ENCODE measurements around the gene IGSF21. TPM values are rescaled to one million over a fixed set of nuclear protein-coding genes. Genes with fewer than 3 reads are reported as not detected.

Gene IGSF21
- total and polyA plus RNA-seq, 2 donors (not counting 3 experiments of a cell fraction or from before 2014, with no cell fraction given), result not detected

GRCh38 chr1:18146886-18147285, 39.3 kb downstream of the IGSF21 start:
- H3K4me1 ChIP-seq (ENCODE audit: control insufficient read depth, extremely low read depth, insufficient read depth, low read length), result no peaks in the 10 kb centered on the region
- ChIA-PET CTCF (no interaction called here), POLR2A (no interaction called here)
- dilution Hi-C loops (cut with MboI; ENCODE audit: extremely low pct_ligation_motif_present, low sequenced_read_pairs), result no loop called here
- FAIRE-seq (no peak), DNase-seq (ENCODE audit: low read depth, low spot score) (no peak)
- no peak for TF ChIP-seq CTCF (IDR thresholded peaks at IDR 0.05; ENCODE audit: extremely low read depth in 1 of 2, insufficient read depth in 1 of 2, low read depth in 1 of 2, low read length in 2 of 2)
- no peak for TF ChIP-seq POLR2A (IDR thresholded peaks at IDR 0.05; ENCODE audit: low read depth, low read length)
- no peak for TF ChIP-seq MAX (IDR thresholded peaks at IDR 0.05; ENCODE audit: insufficient read depth, insufficient read length)
- no peak for TF ChIP-seq JUN (IDR thresholded peaks at IDR 0.05; ENCODE audit: borderline replicate concordance, insufficient read depth, insufficient read length, low read depth)
- intact Hi-C loops (cut with micrococcal nuclease), result no loop called here
- H3K4me2 ChIP-seq (ENCODE audit: insufficient read depth, low read length), result no peak overlapping the region
- H3K9ac ChIP-seq (replicated peaks; ENCODE audit: extremely low read depth, insufficient read depth, low read length), result no peak overlapping the region
- H3K79me2 ChIP-seq (ENCODE audit: control insufficient read depth, insufficient read depth, low read length), result no peaks in the 10 kb centered on the region
- no peaks in the 10 kb centered on the region for H3K27me3 ChIP-seq (ENCODE audit: control insufficient read depth in 2 of 2, insufficient read depth in 2 of 2, low read length in 2 of 2)
- no peaks in the 10 kb centered on the region for H3K9me1 ChIP-seq (replicated peaks; ENCODE audit: control insufficient read depth, extremely low read depth, insufficient read depth, low read length)
- H2AFZ ChIP-seq (ENCODE audit: low read depth, low read length), result no peak overlapping the region
- BruUV-seq (replicated peaks), result no TSS peak
- no peaks in the 10 kb centered on the region for H4K20me1 ChIP-seq (replicated peaks; ENCODE audit: control insufficient read depth, extremely low read depth, insufficient read depth, low read length)
- peaks cover under 1% of the 10 kb centered on the region for H3K9me3 ChIP-seq (replicated peaks; ENCODE audit: control insufficient read depth, insufficient read depth, low read length)
- H3K36me3 ChIP-seq (ENCODE audit: control insufficient read depth in 2 of 2, extremely low read depth in 1 of 2, insufficient read depth in 2 of 2, low read length in 2 of 2), result no peaks in the 10 kb centered on the region
- no peak overlapping the region for H3K4me3 ChIP-seq (replicated peaks in 1 of 3; ENCODE audit: insufficient read depth in 1 of 3, low read depth in 1 of 3, low read length in 3 of 3)
- H3K27ac ChIP-seq (ENCODE audit: insufficient read depth, low read depth, low read length), result no peak overlapping the region

GRCh38 chr1:18147672-18148071, 40.1 kb downstream of the IGSF21 start:
- no TSS peak for BruUV-seq (replicated peaks)
- Histone ChIP-seq H3K4me3 (replicated peaks in 1 of 3; ENCODE audit: insufficient read depth in 1 of 3, low read depth in 1 of 3, low read length in 3 of 3) (no peak overlapping the region), H3K27me3 (ENCODE audit: control insufficient read depth in 2 of 2, insufficient read depth in 2 of 2, low read length in 2 of 2) (no peaks in the 10 kb centered on the region), H3K27ac (ENCODE audit: insufficient read depth, low read depth, low read length) (no peak overlapping the region), H3K9me3 (replicated peaks; ENCODE audit: control insufficient read depth, insufficient read depth, low read length) (peaks cover 1% of the 10 kb centered on the region), H4K20me1 (replicated peaks; ENCODE audit: control insufficient read depth, extremely low read depth, insufficient read depth, low read length) (no peaks in the 10 kb centered on the region), H3K9me1 (replicated peaks; ENCODE audit: control insufficient read depth, extremely low read depth, insufficient read depth, low read length) (no peaks in the 10 kb centered on the region), H3K9ac (replicated peaks; ENCODE audit: extremely low read depth, insufficient read depth, low read length) (no peak overlapping the region), H3K79me2 (ENCODE audit: control insufficient read depth, insufficient read depth, low read length) (no peaks in the 10 kb centered on the region), H3K4me1 (ENCODE audit: control insufficient read depth, extremely low read depth, insufficient read depth, low read length) (no peaks in the 10 kb centered on the region), H3K36me3 (ENCODE audit: control insufficient read depth in 2 of 2, extremely low read depth in 1 of 2, insufficient read depth in 2 of 2, low read length in 2 of 2) (no peaks in the 10 kb centered on the region), H3K4me2 (ENCODE audit: insufficient read depth, low read length) (no peak overlapping the region), H2AFZ (ENCODE audit: low read depth, low read length) (no peak overlapping the region)
- POLR2A ChIA-PET, result no interaction called here
- DNase-seq (ENCODE audit: low read depth, low spot score) (no peak), FAIRE-seq (no peak)
- intact Hi-C loops (cut with micrococcal nuclease), result no loop called here
- TF ChIP-seq POLR2A (IDR thresholded peaks at IDR 0.05; ENCODE audit: low read depth, low read length) (no peak), JUN (IDR thresholded peaks at IDR 0.05; ENCODE audit: borderline replicate concordance, insufficient read depth, insufficient read length, low read depth) (no peak), MYC (IDR thresholded peaks at IDR 0.05; ENCODE audit: low read depth, low read length) (no peak), FOS (IDR thresholded peaks at IDR 0.05; ENCODE audit: borderline replicate concordance, insufficient read depth, low read length) (no peak), MAX (IDR thresholded peaks at IDR 0.05; ENCODE audit: insufficient read depth, insufficient read length) (no peak), GATA2 (IDR thresholded peaks at IDR 0.05; ENCODE audit: insufficient read depth, insufficient read length, low read depth, low read length) (no peak), EZH2 (IDR thresholded peaks at IDR 0.05; ENCODE audit: borderline replicate concordance, low read depth, low read length, severe bottlenecking) (no peak), CTCF (IDR thresholded peaks at IDR 0.05; ENCODE audit: extremely low read depth in 1 of 2, insufficient read depth in 1 of 2, low read depth in 1 of 2, low read length in 2 of 2) (no peak), POLR2AphosphoS5 (IDR thresholded peaks at IDR 0.05; ENCODE audit: insufficient read depth, low read depth, low read length) (no peak)
- dilution Hi-C loops (cut with MboI; ENCODE audit: extremely low pct_ligation_motif_present, low sequenced_read_pairs), result no loop called here
- CTCF ChIA-PET, result no interaction called here
